BJ (cell line): ENCODE measurements around the gene RGS6. TPM values are rescaled to one million over a fixed set of nuclear protein-coding genes. Genes with fewer than 3 reads are reported as not detected.

Source experiments
- CTCF ChIA-PET: fragments of 350-600 bp; formaldehyde crosslinking; extraction: SDS; loops from one replicate; lab custom pipeline; 2021; ENCODE audit warnings: antibody characterized with exemption, inconsistent platforms; lab: Yijun Ruan, JAX
- POLR2A ChIA-PET: fragments of 300-600 bp; sonication (Branson Sonifier 250); formaldehyde crosslinking; extraction: SDS; loops from one replicate; lab custom pipeline; 2021; ENCODE audit warnings: antibody characterized with exemption; lab: Charles Lee
- DNase-seq: peaks from one replicate; pipeline ENCODE4 v3.0.0-alpha.2; 2011; ENCODE audit warnings: low read depth
- H3K27me3 ChIP-seq: 2 replicates; pipeline ENCODE4 v1.6.0; 2011; ENCODE audit warnings: low read length; ENCODE audit not compliant: control insufficient read depth, insufficient read depth
- H3K36me3 ChIP-seq: 2 replicates; pipeline ENCODE4 v1.5.1; 2011; ENCODE audit warnings: low read length; ENCODE audit not compliant: control insufficient read depth, insufficient read depth
- H3K4me3 ChIP-seq: 2 replicates; pipeline ENCODE4 v1.5.1; 2011; ENCODE audit warnings: low read depth, mild to moderate bottlenecking, control low read depth, low read length
- polyA plus RNA-seq: library from polyadenylated mRNA; depleted of rRNA; stranded (reverse); fragments of >200 nt; gene quantifications from 2 replicates; pipeline ENCODE4 v1.2.3, GENCODE V29; 2011
- TF ChIP-seq, protein P1 (sequence below): IDR thresholded peaks from 2 replicates; pipeline ENCODE4 v1.5.1; 2011; ENCODE audit warnings: low read depth, mild to moderate bottlenecking, control low read depth, inconsistent platforms, low read length, moderate library complexity; ENCODE audit not compliant: insufficient read depth

Gene RGS6
- polyA plus RNA-seq, 1 experiment: not detected

DNA sequence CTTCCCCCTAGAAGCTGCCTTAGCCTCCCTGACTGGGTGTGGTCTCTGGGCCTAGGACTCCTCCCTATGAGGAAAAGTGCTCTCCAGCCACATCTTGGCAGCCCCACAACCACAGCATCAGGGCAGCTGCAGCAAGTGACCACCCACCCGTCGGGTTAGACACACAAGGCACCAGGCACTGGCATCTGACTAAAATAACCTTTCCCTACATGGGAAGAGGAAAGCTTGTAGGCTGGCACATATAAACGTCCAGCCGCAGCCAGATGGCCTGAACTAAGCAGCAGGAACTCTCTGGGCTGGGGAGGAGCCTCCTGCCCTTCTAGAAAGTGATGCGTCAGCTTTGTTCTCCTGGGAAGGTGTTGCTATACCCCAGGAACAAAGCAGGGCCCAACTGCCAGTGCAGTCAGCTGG is 632.9 kb downstream of the RGS6 start:
- H3K27me3 ChIP-seq: no peaks in the 10 kb centered on the region
- TF ChIP-seq, protein P1, sequence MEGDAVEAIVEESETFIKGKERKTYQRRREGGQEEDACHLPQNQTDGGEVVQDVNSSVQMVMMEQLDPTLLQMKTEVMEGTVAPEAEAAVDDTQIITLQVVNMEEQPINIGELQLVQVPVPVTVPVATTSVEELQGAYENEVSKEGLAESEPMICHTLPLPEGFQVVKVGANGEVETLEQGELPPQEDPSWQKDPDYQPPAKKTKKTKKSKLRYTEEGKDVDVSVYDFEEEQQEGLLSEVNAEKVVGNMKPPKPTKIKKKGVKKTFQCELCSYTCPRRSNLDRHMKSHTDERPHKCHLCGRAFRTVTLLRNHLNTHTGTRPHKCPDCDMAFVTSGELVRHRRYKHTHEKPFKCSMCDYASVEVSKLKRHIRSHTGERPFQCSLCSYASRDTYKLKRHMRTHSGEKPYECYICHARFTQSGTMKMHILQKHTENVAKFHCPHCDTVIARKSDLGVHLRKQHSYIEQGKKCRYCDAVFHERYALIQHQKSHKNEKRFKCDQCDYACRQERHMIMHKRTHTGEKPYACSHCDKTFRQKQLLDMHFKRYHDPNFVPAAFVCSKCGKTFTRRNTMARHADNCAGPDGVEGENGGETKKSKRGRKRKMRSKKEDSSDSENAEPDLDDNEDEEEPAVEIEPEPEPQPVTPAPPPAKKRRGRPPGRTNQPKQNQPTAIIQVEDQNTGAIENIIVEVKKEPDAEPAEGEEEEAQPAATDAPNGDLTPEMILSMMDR: no peak
- ChIA-PET CTCF (interaction anchor here (0.7 kb wide), 1 partner anchor 48 kb away, joined by 3 read pairs; no protein-coding TSS in a partner anchor), POLR2A (no interaction called here)
- no peak overlapping the region for H3K4me3 ChIP-seq
- no peak for DNase-seq
- H3K36me3 ChIP-seq: no peaks in the 10 kb centered on the region

DNA sequence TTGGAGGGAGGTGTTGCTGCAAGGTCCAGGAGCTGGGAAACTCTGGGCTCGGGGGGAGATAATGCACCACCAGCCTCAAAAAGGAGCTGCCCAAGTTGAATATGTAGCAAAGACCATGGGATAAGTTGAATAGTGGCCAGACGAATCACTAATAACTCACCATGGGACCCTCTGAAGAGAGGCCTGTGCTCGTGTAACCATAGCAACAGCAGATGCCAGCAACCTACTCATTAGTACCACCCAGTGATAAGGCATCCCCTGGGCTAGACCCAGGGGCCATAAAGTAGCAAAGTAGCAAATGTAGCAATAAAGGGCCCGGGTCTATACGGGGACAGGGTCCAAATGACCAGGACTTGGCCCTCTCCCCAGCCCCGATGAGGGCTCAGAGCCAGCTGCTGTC is 633.7 kb downstream of the RGS6 start:
- CTCF ChIA-PET: interaction anchor here (0.6 to 0.7 kb wide), 2 partner anchors 48 to 82 kb away, joined by 3 read pairs; no protein-coding TSS in a partner anchor
- POLR2A ChIA-PET: no interaction called here

DNA sequence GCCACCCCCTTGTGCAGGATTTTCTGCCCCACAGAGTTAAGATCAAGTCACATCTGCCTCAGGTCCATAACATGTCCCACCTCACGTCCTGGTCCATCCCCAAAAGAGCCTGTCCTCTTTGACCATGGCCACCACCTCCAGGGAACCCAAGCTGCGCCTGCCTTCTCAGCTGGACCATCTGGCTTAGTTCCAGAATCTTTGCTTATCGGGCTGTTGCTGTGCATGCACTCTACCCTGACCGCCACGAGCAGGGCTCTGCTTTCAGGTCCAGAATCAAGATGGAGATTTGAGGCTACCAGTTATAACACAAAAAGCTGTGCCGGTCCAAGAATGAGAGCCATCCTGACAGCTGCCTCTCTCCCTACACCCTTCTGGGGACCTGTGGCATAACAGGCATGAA is 635.0 kb downstream of the RGS6 start:
- Histone ChIP-seq H3K27me3 (no peaks in the 10 kb centered on the region), H3K4me3 (no peak overlapping the region), H3K36me3 (no peaks in the 10 kb centered on the region)
- ChIA-PET CTCF (interaction anchor here (0.9 to 1.2 kb wide), 4 partner anchors 9 to 15 kb away, joined by 3 to 6 read pairs (median 3); no protein-coding TSS in a partner anchor), POLR2A (no interaction called here)
- no peak for DNase-seq
- TF ChIP-seq, protein P1: no peak

More for the DNA sequence above, 633.7 kb downstream of the RGS6 start:
- H3K27me3 ChIP-seq: no peaks in the 10 kb centered on the region
- H3K4me3 ChIP-seq: no peak overlapping the region
- TF ChIP-seq, protein P1: no peak
- no peaks in the 10 kb centered on the region for H3K36me3 ChIP-seq
- DNase-seq: no peak

DNA sequence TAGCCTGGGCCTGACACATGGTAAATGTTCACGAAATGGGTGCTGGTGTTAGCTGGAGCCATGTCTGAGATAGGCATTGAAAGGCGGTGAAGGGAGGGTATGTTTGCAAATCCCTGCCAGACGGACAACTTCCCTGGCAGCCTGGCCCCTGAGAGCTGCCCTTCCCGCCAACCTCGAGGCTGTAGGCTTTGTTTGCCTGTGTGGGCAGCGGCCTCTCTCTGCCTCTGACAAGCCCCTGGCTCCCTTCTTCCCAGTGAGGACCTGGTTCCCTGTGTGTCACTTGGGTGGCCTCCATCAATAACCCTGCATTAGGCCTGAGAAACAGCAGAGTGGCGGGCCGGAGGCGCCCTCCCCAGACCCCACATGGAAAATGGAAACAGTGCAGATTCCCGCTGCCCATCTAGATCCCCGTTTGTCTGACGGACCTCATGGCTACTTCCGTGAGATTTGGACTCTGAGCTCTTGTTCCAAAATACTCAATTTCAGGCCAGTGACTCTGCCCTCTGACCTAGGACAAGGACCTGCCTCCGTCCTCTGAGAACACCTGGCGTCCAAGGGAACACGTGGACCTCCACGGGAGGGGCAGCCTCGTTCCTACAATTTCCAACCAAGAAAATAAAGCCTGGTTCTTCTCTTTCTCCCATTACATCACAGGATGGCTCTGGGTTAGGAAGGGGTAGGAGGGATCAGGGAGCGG is 636.2 kb downstream of the RGS6 start:
- TF ChIP-seq, protein P1: no peak
- no peak for DNase-seq
- Histone ChIP-seq H3K36me3 (no peaks in the 10 kb centered on the region), H3K27me3 (no peaks in the 10 kb centered on the region; the same call in 1 of the 2 replicates), H3K4me3 (no peak overlapping the region)
- POLR2A ChIA-PET: no interaction called here
- CTCF ChIA-PET: interaction anchor here (1.6 kb wide), 1 partner anchor 49 kb away, joined by 3 read pairs; no protein-coding TSS in a partner anchor

DNA sequence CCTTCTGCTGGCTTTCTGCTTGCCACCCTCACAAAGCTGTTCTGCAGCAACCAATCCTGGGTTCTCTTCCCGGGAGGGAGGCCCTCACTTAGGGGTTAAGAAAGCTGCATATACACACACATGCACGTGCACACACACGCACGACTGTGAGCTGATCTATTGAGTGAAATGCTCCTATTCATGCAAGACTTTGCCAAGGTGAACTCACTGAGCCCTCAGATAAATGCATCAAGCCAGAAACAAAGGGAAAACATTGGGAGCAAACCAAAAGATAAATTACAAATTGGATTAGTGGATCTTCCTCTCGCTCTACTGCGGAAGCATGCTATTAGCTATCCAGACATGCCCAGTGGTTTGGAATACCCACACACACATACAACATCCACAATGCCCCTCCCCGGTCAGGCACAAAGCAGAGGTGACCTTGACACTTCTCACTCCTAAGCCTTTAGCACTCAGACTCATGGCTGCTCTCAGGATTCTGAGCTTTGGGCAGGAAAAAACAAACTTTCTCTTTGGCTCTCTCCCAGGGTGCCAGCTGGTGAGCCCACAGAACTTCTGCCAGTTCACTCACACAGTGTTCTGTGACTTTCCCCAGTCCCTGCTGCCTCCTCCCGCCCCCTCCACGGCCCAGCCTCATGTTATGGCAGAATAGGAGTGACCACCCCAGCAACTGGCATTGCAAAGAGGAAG is 641.6 kb downstream of the RGS6 start:
- TF ChIP-seq, protein P1: no peak
- POLR2A ChIA-PET: no interaction called here
- CTCF ChIA-PET: interaction anchor here (0.6 to 1.0 kb wide), 2 partner anchors 134 to 330 kb away, joined by 3 read pairs; no protein-coding TSS in a partner anchor
- no peak overlapping the region for H3K4me3 ChIP-seq
- no peaks in the 10 kb centered on the region; the same call in 1 of the 2 replicates for H3K27me3 ChIP-seq
- H3K36me3 ChIP-seq: no peaks in the 10 kb centered on the region
- no peak for DNase-seq
